Thyroid gland (tissue), 4 donors: ENCODE measurements around the gene HS6ST3. TPM values are rescaled to one million over a fixed set of nuclear protein-coding genes. Genes with fewer than 3 reads are reported as not detected.

Source experiments
- DNase-seq, 2 donors: peaks; one replicate each; pipeline ENCODE4 v3.0.0-alpha.2; 2019
- H3K27ac ChIP-seq, 3 donors: fragments of 200-600 bp; sonication (generic); 1 replicate in 2 of 3; 2 replicates in 1 of 3; pipeline ENCODE4 v1.5.1; 2016 to 2019; ENCODE audit warnings: mild to moderate bottlenecking in 1 of 3, moderate library complexity in 1 of 3
- H3K27me3 ChIP-seq: fragments of 200-600 bp; sonication (generic); one replicate; pipeline ENCODE4 v1.5.1; 2019
- H3K36me3 ChIP-seq, 2 donors: fragments of 200-600 bp; sonication (generic); one replicate each; pipeline ENCODE4 v1.5.1; 2016 to 2019
- H3K4me1 ChIP-seq, 2 donors: fragments of 200-600 bp; sonication (generic); one replicate each; pipeline ENCODE4 v1.5.1; 2017 to 2019
- H3K4me3 ChIP-seq, 3 donors: fragments of 200-600 bp; sonication (generic); replicated peaks in 1 of 3; 1 replicate in 2 of 3; 2 replicates in 1 of 3; pipeline ENCODE4 v1.5.1; 2016; ENCODE audit warnings: mild to moderate bottlenecking in 1 of 3
- H3K9me3 ChIP-seq: fragments of 200-600 bp; sonication (generic); one replicate; pipeline ENCODE4 v1.5.1; 2017
- CTCF ChIP-seq, 6 experiments: fragments of 200-600 bp in 3 of 6; fragments of 450-650 bp in 3 of 6; sonication (generic) in 3 of 6; IDR thresholded peaks; one replicate each; pipeline ENCODE4 v1.5.1; 2016 to 2019; ENCODE audit warnings: antibody characterized with exemption in 6 of 6, mild to moderate bottlenecking in 2 of 6, inconsistent platforms in 1 of 6, moderate library complexity in 1 of 6
- POLR2A ChIP-seq, 2 donors: fragments of 450-650 bp; IDR thresholded peaks; one replicate each; pipeline ENCODE4 v1.6.1; 2017; ENCODE audit warnings: antibody characterized with exemption in 2 of 2, mild to moderate bottlenecking in 2 of 2, moderate library complexity in 1 of 2
- WGBS, 2 donors: methylation state at CpG; one replicate each; pipeline ENCODE4 v1.1.5; 2017; 5-methylcytosine and 5-hydroxymethylcytosine counted together
- intact Hi-C: fragments of 100-400 bp; cut with DNase I; formaldehyde crosslinking; loops from one replicate; pipeline ENCODE4 v1.15.1; 2023
- total RNA-seq, 4 donors: library from RNA; depleted of rRNA; stranded (reverse); fragments of >200 nt; gene quantifications; one replicate each; pipeline ENCODE4 v1.2.3, GENCODE V29; 2016

Gene HS6ST3
- total RNA-seq, 4 donors from 2014 or later = 2.0 to 5.8 (median 5.0) TPM

- H3K27me3 ChIP-seq = no peaks in the 10 kb centered on the region
- H3K27ac ChIP-seq = no peak overlapping the region
- no peak overlapping the region for H3K4me3 ChIP-seq
- 86 to 97% methylated on average over 1 of the region's 1 CpG for WGBS, 2 donors
- no peak for TF ChIP-seq CTCF (IDR thresholded peaks at IDR 0.05)
- no peak for TF ChIP-seq POLR2A (IDR thresholded peaks at IDR 0.05)
- DNase-seq = no peak
- no peaks in the 10 kb centered on the region for H3K36me3 ChIP-seq
- no peaks in the 10 kb centered on the region for H3K4me1 ChIP-seq
- H3K9me3 ChIP-seq = no peaks in the 10 kb centered on the region
- intact Hi-C loops = no loop called here
Measured at GRCh38 chr13:96373597-96373996, 283.7 kb downstream of the HS6ST3 start.

- TF ChIP-seq CTCF (IDR thresholded peaks at IDR 0.05) = no peak
- TF ChIP-seq POLR2A (IDR thresholded peaks at IDR 0.05) = no peak
- Histone ChIP-seq H3K36me3 (no peaks in the 10 kb centered on the region), H3K4me1 (no peaks in the 10 kb centered on the region), H3K9me3 (no peaks in the 10 kb centered on the region), H3K4me3 (no peak overlapping the region), H3K27ac (no peak overlapping the region), H3K27me3 (no peaks in the 10 kb centered on the region)
- no peak for DNase-seq
- 92 to 95% methylated on average over 3 of the region's 3 CpGs for WGBS, 2 donors
- intact Hi-C loops = no loop called here
Measured at GRCh38 chr13:96377835-96378234, 287.9 kb downstream of the HS6ST3 start.

GRCh38 chr13:96379967-96380366, 290.1 kb downstream of the HS6ST3 start:
- Histone ChIP-seq H3K9me3 (no peaks in the 10 kb centered on the region), H3K27me3 (no peaks in the 10 kb centered on the region), H3K36me3 (no peaks in the 10 kb centered on the region), H3K4me1 (no peaks in the 10 kb centered on the region), H3K27ac (no peak overlapping the region), H3K4me3 (no peak overlapping the region)
- 84 to 88% methylated on average over 1 of the region's 1 CpG for whole genome bisulfite sequencing, 2 donors
- no peak for DNase-seq
- TF ChIP-seq CTCF (IDR thresholded peaks at IDR 0.05) = no peak
- no peak for TF ChIP-seq POLR2A (IDR thresholded peaks at IDR 0.05)
- intact Hi-C loops = no loop called here

- H3K4me1 ChIP-seq = no peaks in the 10 kb centered on the region
- intact Hi-C loops = no loop called here
Measured at GRCh38 chr13:96381681-96382080, 291.8 kb downstream of the HS6ST3 start.

GRCh38 chr13:96388598-96388997, 298.7 kb downstream of the HS6ST3 start:
- intact Hi-C loops = no loop called here
- no peaks in the 10 kb centered on the region for H3K36me3 ChIP-seq
- no peak overlapping the region for H3K4me3 ChIP-seq
- no peaks in the 10 kb centered on the region for H3K27me3 ChIP-seq
- 35 to 49% methylated on average over 2 of the region's 2 CpGs for WGBS, 2 donors
- no peak overlapping the region for H3K27ac ChIP-seq
- H3K9me3 ChIP-seq = no peaks in the 10 kb centered on the region
- H3K4me1 ChIP-seq = no peaks in the 10 kb centered on the region
- TF ChIP-seq POLR2A (IDR thresholded peaks at IDR 0.05) (no peak), CTCF (IDR thresholded peaks at IDR 0.05) (no peak)
- DNase-seq = no peak

More at GRCh38 chr13:96381681-96382080, 291.8 kb downstream of the HS6ST3 start:
- Histone ChIP-seq H3K27ac (no peak overlapping the region), H3K4me3 (no peak overlapping the region), H3K9me3 (no peaks in the 10 kb centered on the region), H3K27me3 (no peaks in the 10 kb centered on the region), H3K36me3 (no peaks in the 10 kb centered on the region)
- no peak for DNase-seq
- TF ChIP-seq CTCF (IDR thresholded peaks at IDR 0.05) (no peak), POLR2A (IDR thresholded peaks at IDR 0.05) (no peak)
- 78 to 79% methylated on average over 5 of the region's 5 CpGs for WGBS, 2 donors
